ENCODE measurements around the gene NKIRAS2. TPM values are rescaled to one million over a fixed set of nuclear protein-coding genes. Genes with fewer than 3 reads are reported as not detected.

NKIRAS2 gene
- total and polyA plus RNA-seq, 2 of the 4 experiments (the other 2 are of a cell fraction): 25.6 to 51.8 TPM

DNA sequence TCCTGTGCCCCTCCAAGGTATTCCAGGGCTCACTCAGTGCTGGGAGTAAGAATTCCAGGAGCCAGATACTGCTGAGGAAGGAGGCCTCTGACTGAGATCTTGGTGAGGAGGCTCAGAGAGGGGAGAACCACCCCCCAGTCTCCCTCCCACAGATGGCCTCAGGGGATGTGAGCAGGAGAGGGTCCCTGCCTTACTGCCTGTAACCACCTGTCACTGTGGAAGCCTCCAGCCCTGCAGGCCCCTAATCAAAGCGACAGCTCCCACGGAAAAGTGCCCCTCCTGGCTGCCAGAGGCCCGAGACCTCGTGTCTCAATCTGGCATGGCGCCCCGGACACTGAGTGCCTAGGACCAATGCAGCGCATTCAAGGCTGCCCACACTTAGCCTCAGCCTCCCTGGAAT is 38.2 kb downstream of the NKIRAS2 start:
- Histone ChIP-seq H2BK120ac (ENCODE audit: low read depth, low read length) (no peak overlapping the region), H2BK20ac (ENCODE audit: low read depth, low read length) (no peak overlapping the region), H3K4me3 (ENCODE audit: insufficient read depth, low read depth, low read length) (no peak overlapping the region), H3K14ac (replicated peaks; ENCODE audit: low read depth, low read length) (no peak overlapping the region), H2AK5ac (ENCODE audit: low read depth, low read length) (no peak overlapping the region), H4K8ac (ENCODE audit: low read depth in 2 of 2, low read length in 2 of 2) (no peak overlapping the region), H3K27ac (ENCODE audit: insufficient read depth, low read length) (no peak overlapping the region), H4K20me1 (ENCODE audit: insufficient read depth, low read length) (no peaks in the 10 kb centered on the region), H4K91ac (ENCODE audit: insufficient read depth, low read depth, low read length) (no peak overlapping the region), H3K9me3 (ENCODE audit: control insufficient read depth, insufficient read depth, low read length) (no peaks in the 10 kb centered on the region), H2AFZ (replicated peaks; ENCODE audit: low read length, poor library complexity) (no peak overlapping the region), H3K4me1 (ENCODE audit: control insufficient read depth, insufficient read depth, low read length) (no peaks in the 10 kb centered on the region), H2AK9ac (replicated peaks; ENCODE audit: low read depth, low read length, poor library complexity) (no peak overlapping the region), H2BK15ac (ENCODE audit: low read depth, low read length) (no peak overlapping the region), H3K27me3 (ENCODE audit: control insufficient read depth, insufficient read depth, low read length) (peaks cover 70% of the 10 kb centered on the region), H4K5ac (ENCODE audit: low read depth, low read length) (no peak overlapping the region), H3K9me1 (ENCODE audit: insufficient read depth, low read length) (peaks cover 3% of the 10 kb centered on the region; the same call in 1 of the 2 replicates), H3K79me1 (ENCODE audit: low read depth in 1 of 2, low read length in 2 of 2) (no peaks in the 10 kb centered on the region), H3K9ac (ENCODE audit: low read depth, low read length) (no peak overlapping the region), H3K23ac (ENCODE audit: low read depth, low read length) (no peak overlapping the region), H3K56ac (ENCODE audit: extremely low read depth, insufficient read depth, low read length) (no peak overlapping the region), H3K4me2 (ENCODE audit: low read depth, low read length) (no peak overlapping the region), H2BK5ac (ENCODE audit: low read depth, low read length, poor library complexity, severe bottlenecking) (no peak overlapping the region), H3K36me3 (ENCODE audit: control insufficient read depth, insufficient read depth, low read length) (no peaks in the 10 kb centered on the region), H3K18ac (ENCODE audit: low read depth, low read length) (no peak overlapping the region), H3K4ac (ENCODE audit: low read depth, low read length) (no peak overlapping the region)
- DNase-seq (no peak), ATAC-seq (ENCODE audit: low read depth) (no peak)
- intact Hi-C loops (cut with micrococcal nuclease): no loop called here
- no peak for TF ChIP-seq CHD1 (IDR thresholded peaks at IDR 0.05; ENCODE audit: low read depth, low read length)
- TF ChIP-seq, protein P1, sequence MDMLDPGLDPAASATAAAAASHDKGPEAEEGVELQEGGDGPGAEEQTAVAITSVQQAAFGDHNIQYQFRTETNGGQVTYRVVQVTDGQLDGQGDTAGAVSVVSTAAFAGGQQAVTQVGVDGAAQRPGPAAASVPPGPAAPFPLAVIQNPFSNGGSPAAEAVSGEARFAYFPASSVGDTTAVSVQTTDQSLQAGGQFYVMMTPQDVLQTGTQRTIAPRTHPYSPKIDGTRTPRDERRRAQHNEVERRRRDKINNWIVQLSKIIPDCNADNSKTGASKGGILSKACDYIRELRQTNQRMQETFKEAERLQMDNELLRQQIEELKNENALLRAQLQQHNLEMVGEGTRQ (IDR thresholded peaks at IDR 0.05; ENCODE audit: low read depth, low read length): no peak
- no peak for TF ChIP-seq MAFK (IDR thresholded peaks at IDR 0.05; ENCODE audit: low read depth, low read length)
- TF ChIP-seq, protein P2, sequence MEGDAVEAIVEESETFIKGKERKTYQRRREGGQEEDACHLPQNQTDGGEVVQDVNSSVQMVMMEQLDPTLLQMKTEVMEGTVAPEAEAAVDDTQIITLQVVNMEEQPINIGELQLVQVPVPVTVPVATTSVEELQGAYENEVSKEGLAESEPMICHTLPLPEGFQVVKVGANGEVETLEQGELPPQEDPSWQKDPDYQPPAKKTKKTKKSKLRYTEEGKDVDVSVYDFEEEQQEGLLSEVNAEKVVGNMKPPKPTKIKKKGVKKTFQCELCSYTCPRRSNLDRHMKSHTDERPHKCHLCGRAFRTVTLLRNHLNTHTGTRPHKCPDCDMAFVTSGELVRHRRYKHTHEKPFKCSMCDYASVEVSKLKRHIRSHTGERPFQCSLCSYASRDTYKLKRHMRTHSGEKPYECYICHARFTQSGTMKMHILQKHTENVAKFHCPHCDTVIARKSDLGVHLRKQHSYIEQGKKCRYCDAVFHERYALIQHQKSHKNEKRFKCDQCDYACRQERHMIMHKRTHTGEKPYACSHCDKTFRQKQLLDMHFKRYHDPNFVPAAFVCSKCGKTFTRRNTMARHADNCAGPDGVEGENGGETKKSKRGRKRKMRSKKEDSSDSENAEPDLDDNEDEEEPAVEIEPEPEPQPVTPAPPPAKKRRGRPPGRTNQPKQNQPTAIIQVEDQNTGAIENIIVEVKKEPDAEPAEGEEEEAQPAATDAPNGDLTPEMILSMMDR (conservative IDR thresholded peaks at IDR 0.05; ENCODE audit: low read depth, low read length): no peak
- TF ChIP-seq MAZ (IDR thresholded peaks at IDR 0.05; ENCODE audit: borderline replicate concordance, low read depth, low read length): no peak
- no peak for TF ChIP-seq POLR2A (IDR thresholded peaks at IDR 0.05; ENCODE audit: low read depth, low read length)
- TF ChIP-seq RFX5 (IDR thresholded peaks at IDR 0.05; ENCODE audit: low read depth, low read length): no peak
- TF ChIP-seq CEBPB (IDR thresholded peaks at IDR 0.05; ENCODE audit: low read depth, low read length): no peak
- TF ChIP-seq, protein P3, sequence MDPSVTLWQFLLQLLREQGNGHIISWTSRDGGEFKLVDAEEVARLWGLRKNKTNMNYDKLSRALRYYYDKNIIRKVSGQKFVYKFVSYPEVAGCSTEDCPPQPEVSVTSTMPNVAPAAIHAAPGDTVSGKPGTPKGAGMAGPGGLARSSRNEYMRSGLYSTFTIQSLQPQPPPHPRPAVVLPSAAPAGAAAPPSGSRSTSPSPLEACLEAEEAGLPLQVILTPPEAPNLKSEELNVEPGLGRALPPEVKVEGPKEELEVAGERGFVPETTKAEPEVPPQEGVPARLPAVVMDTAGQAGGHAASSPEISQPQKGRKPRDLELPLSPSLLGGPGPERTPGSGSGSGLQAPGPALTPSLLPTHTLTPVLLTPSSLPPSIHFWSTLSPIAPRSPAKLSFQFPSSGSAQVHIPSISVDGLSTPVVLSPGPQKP (IDR thresholded peaks at IDR 0.05; ENCODE audit: borderline replicate concordance, low read depth, low read length): no peak
- WGBS, 2 experiments (ENCODE audit: extremely low coverage in 2 of 2, insufficient read length in 1 of 2): 44% methylated on average over 6 of the region's 7 CpGs; no CpG with 5 or more reads in 1 of the 2 experiments
- BruUV-seq (replicated peaks): no TSS peak
- POLR2A ChIA-PET (ENCODE audit: unreplicated experiment): no interaction called here
- in situ Hi-C loops (cut with MboI; ENCODE audit: low sequenced_read_pairs): no loop called here
- dilution Hi-C loops (cut with HindIII; ENCODE audit: low sequenced_read_pairs, unreplicated experiment): no loop called here
- CTCF ChIA-PET: interaction anchor here (0.7 kb wide), 1 partner anchor 9 kb away, joined by 3 read pairs; no protein-coding TSS in a partner anchor
